Upper lobe of left lung (tissue), 4 donors: ENCODE data around the gene IFRD1.

Source experiments
- CTCF ChIP-seq, 6 experiments: fragments of 450-650 bp in 4 of 6; fragments of 200-600 bp in 2 of 6; sonication (generic) in 2 of 6; IDR thresholded peaks; one replicate each; pipeline ENCODE4 v1.5.1; 2016 to 2019; ENCODE audit warnings: antibody characterized with exemption in 6 of 6
- EP300 ChIP-seq, 4 donors: sonication (generic); formaldehyde crosslinking; IDR thresholded peaks; one replicate each; pipeline ENCODE4 v1.5.1; 2017; ENCODE audit warnings: antibody characterized with exemption in 4 of 4, control low read depth in 2 of 4

- TF ChIP-seq EP300 (IDR thresholded peaks at IDR 0.05) (no peak), CTCF (IDR thresholded peaks at IDR 0.05) (no peak)
Observed at GRCh38 chr7:112515989-112516388, 65.7 kb downstream of the IFRD1 start.
